GM06990 (cell line): ENCODE measurements around the gene OR6P1.

Experiments used
- DNase-seq: peaks from one replicate; pipeline ENCODE4 v3.0.0-alpha.2; 2011; ENCODE audit not compliant: insufficient read length; ENCODE audit errors: extremely low read depth
- H3K27me3 ChIP-seq: replicated peaks from 2 replicates; pipeline ENCODE4 v1.6.0; 2011; ENCODE audit warnings: low read length; ENCODE audit not compliant: control insufficient read depth, insufficient read depth
- H3K36me3 ChIP-seq: 2 replicates; pipeline ENCODE4 v1.5.1; 2011; ENCODE audit warnings: low read length; ENCODE audit not compliant: control insufficient read depth, insufficient read depth
- H3K4me3 ChIP-seq: replicated peaks from 2 replicates; pipeline ENCODE4 v1.5.1; 2011; ENCODE audit warnings: low read depth, mild to moderate bottlenecking, control low read depth, low read length
- TF ChIP-seq, protein P1 (sequence below): IDR thresholded peaks from 2 replicates; pipeline ENCODE4 v1.5.1; 2011; ENCODE audit warnings: low read length, control low read depth, mild to moderate bottlenecking, inconsistent platforms; ENCODE audit not compliant: insufficient read depth, poor library complexity, severe bottlenecking

The OR6P1 gene

DNA sequence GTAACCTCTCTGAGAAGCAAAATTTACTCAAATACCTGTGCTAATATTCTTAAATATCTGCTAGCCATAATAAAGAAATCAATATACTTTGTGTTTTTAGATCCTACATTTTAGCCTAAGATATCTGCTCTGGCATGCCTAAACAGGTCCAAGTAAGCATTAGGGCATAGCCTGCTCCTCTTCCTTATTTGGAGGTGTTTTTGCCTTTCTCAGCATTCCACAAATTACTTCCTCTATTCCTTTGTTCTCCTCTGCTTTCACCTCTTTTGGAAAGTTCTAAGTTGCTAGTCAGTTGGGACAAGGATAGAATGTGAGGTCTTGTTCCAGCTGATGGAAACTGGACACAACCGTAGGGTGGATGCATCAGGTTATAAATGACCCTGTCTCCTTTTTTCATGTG is 16.6 kb upstream of the OR6P1 start:
- Histone ChIP-seq H3K36me3 (no peaks in the 10 kb centered on the region), H3K27me3 (no peaks in the 10 kb centered on the region), H3K4me3 (no peak overlapping the region)
- no peak for DNase-seq
- TF ChIP-seq, protein P1, sequence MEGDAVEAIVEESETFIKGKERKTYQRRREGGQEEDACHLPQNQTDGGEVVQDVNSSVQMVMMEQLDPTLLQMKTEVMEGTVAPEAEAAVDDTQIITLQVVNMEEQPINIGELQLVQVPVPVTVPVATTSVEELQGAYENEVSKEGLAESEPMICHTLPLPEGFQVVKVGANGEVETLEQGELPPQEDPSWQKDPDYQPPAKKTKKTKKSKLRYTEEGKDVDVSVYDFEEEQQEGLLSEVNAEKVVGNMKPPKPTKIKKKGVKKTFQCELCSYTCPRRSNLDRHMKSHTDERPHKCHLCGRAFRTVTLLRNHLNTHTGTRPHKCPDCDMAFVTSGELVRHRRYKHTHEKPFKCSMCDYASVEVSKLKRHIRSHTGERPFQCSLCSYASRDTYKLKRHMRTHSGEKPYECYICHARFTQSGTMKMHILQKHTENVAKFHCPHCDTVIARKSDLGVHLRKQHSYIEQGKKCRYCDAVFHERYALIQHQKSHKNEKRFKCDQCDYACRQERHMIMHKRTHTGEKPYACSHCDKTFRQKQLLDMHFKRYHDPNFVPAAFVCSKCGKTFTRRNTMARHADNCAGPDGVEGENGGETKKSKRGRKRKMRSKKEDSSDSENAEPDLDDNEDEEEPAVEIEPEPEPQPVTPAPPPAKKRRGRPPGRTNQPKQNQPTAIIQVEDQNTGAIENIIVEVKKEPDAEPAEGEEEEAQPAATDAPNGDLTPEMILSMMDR = no peak

- no peaks in the 10 kb centered on the region for H3K27me3 ChIP-seq
- no peaks in the 10 kb centered on the region for H3K36me3 ChIP-seq
- TF ChIP-seq, protein P1 = no peak
- no peak for DNase-seq
- H3K4me3 ChIP-seq = no peak overlapping the region
These were observed 13.6 kb upstream of the OR6P1 start for GRCh38 chr1:158583962-158584361.

- H3K4me3 ChIP-seq = no peak within 1 kb of the TSS
- DNase-seq = no peak
- H3K27me3 ChIP-seq = no peaks in the 10 kb centered on the region
- H3K36me3 ChIP-seq = no peaks in the 10 kb centered on the region
- TF ChIP-seq, protein P1 = no peak
These were observed 9.4 kb upstream of the OR6P1 start, which contains the start of gene OR10X1 for GRCh38 chr1:158579733-158580132. OR10X1 (minus strand) TSS chr1:158579899; CDS start chr1:158579899, 0 bp downstream.

GRCh38 chr1:158577561-158577960 is 7.2 kb upstream of the OR6P1 start:
- DNase-seq = no peak
- Histone ChIP-seq H3K27me3 (no peaks in the 10 kb centered on the region), H3K4me3 (no peak overlapping the region), H3K36me3 (no peaks in the 10 kb centered on the region)
- TF ChIP-seq, protein P1 = no peak

DNA sequence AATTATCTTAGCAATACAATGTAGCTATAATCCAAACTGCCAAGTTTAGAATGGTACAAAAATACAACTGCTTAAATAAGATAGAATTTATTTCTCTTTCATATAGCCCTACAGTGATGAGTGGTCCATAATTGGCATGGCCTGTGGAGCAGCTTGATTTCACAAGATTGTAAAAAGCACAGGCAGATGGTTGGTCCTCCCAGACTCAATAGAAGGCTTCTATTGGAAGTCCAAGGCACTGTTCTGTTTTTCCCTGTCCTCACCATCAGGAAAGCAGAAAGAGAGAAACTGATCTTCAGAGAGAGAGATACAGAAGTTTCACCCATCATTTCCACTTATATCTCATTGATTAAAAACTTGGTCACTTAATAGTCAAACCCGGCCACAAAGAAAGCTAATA is 1.8 kb upstream of the OR6P1 start:
- Histone ChIP-seq H3K27me3 (no peaks in the 10 kb centered on the region), H3K36me3 (no peaks in the 10 kb centered on the region)
- TF ChIP-seq, protein P1 = no peak

DNA sequence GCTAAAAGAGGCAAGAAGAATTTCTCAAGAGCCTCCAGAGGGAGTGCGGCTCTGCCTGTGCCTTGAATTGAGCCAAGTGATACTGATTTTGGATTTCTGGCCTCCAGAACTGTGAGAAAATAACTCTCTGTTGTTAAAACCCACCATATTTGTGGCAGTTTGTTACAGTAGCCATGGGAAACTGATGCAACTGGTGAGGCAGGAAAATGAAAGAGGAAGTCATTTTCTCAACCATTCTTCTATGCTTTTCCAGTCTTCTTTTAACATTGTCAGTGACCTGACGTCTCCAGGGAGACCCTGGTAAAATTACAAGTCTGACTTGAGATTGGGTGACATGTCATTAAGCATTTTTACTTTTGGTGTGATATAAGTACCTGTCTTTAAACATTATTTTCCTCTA is 5.8 kb downstream of the OR6P1 start:
- no peak for DNase-seq

More for the DNA sequence above, 1.8 kb upstream of the OR6P1 start:
- no peak overlapping the region for H3K4me3 ChIP-seq
- no peak for DNase-seq

More for the DNA sequence above, 5.8 kb downstream of the OR6P1 start:
- no peaks in the 10 kb centered on the region for H3K36me3 ChIP-seq
- H3K4me3 ChIP-seq = no peak overlapping the region
- no peaks in the 10 kb centered on the region for H3K27me3 ChIP-seq
- TF ChIP-seq, protein P1 = no peak
